ENCODE measurements around the gene TNFRSF4.

GRCh38 chr1:1229770-1230169 is 15.8 kb upstream of the TNFRSF4 start:
- no peak for TF ChIP-seq EZH2 (IDR thresholded peaks at IDR 0.05)
- no peak for TF ChIP-seq POLR2AphosphoS5 (IDR thresholded peaks at IDR 0.05; ENCODE audit: borderline replicate concordance, low read depth, low read length)
- TF ChIP-seq FOXP2 (optimal IDR thresholded peaks at IDR 0.05; ENCODE audit: control extremely low read depth, extremely low read length, insufficient read depth), result no peak

Measured in SK-N-MC (cell line).